Endodermal cell (in vitro differentiated cells): ENCODE data around the gene IDI2. TPM values are rescaled to one million over a fixed set of nuclear protein-coding genes. Genes with fewer than 3 reads are reported as not detected.
A peak's percentile ranks its signal among the peaks of the same experiment; 100 is the strongest.
"Not testable (repeated sequence)": the region's sequence is repeated elsewhere in the genome, so short reads cannot be mapped to it uniquely, and the experiment has no call there.

Source experiments
- DNase-seq: peaks from one replicate; pipeline ENCODE4 v3.0.0-alpha.2; 2017
- H3K27ac ChIP-seq: 2 replicates; pipeline ENCODE4 v1.5.1; 2013; ENCODE audit warnings: mild to moderate bottlenecking, low read depth, low read length, moderate library complexity
- H3K27me3 ChIP-seq: 2 replicates; pipeline ENCODE4 v1.6.1; 2013; ENCODE audit warnings: mild to moderate bottlenecking, low read length, moderate library complexity; ENCODE audit not compliant: insufficient read depth, control insufficient read depth, poor library complexity, severe bottlenecking
- H3K36me3 ChIP-seq: 2 replicates; pipeline ENCODE4 v1.7.0; 2013; ENCODE audit warnings: mild to moderate bottlenecking, low read length, moderate library complexity; ENCODE audit not compliant: control insufficient read depth, insufficient read depth
- H3K4me1 ChIP-seq: one replicate; pipeline ENCODE4 v1.7.0; 2013; ENCODE audit warnings: low read length; ENCODE audit not compliant: control insufficient read depth, insufficient read depth
- H3K4me3 ChIP-seq: 2 replicates; pipeline ENCODE4 v1.5.1; 2013; ENCODE audit warnings: mild to moderate bottlenecking, low read length, moderate library complexity
- H3K9ac ChIP-seq: 2 replicates; pipeline ENCODE4 v1.6.1; 2013; ENCODE audit warnings: mild to moderate bottlenecking, low read length, moderate library complexity; ENCODE audit not compliant: poor library complexity, severe bottlenecking; ENCODE audit errors: extremely low read depth
- H3K9me3 ChIP-seq: 2 replicates; pipeline ENCODE4 v1.6.1; 2013; ENCODE audit warnings: mild to moderate bottlenecking, low read length, moderate library complexity; ENCODE audit not compliant: control insufficient read depth
- H3K27ac Mint-ChIP-seq: 2 replicates; pipeline ENCODE4 v1.8.0; 2020; ENCODE audit warnings: mixed read lengths
- H3K27me3 Mint-ChIP-seq: 2 replicates; pipeline ENCODE4 v1.8.0; 2021; ENCODE audit warnings: mild to moderate bottlenecking, mixed read lengths; ENCODE audit not compliant: insufficient read depth
- H3K36me3 Mint-ChIP-seq: 2 replicates; pipeline ENCODE4 v1.8.0; 2020; ENCODE audit warnings: low read depth, mixed read lengths
- H3K4me1 Mint-ChIP-seq: 2 replicates; pipeline ENCODE4 v1.8.0; 2020; ENCODE audit warnings: mixed read lengths
- H3K4me3 Mint-ChIP-seq: 2 replicates; pipeline ENCODE4 v1.8.0; 2020; ENCODE audit warnings: mild to moderate bottlenecking, moderate library complexity, mixed read lengths
- H3K9me3 Mint-ChIP-seq: 2 replicates; pipeline ENCODE4 v1.8.0; 2020; ENCODE audit warnings: mild to moderate bottlenecking, mixed read lengths
- CTCF ChIP-seq: fragments of 200-600 bp; sonication (generic); conservative IDR thresholded peaks from 2 replicates; pipeline ENCODE4 v1.5.0; 2021; ENCODE audit warnings: antibody characterized with exemption, mild to moderate bottlenecking
- WGBS, 2 experiments: methylation state at CpG; one replicate each; pipeline versions ENCODE4 v1.1.5 to v1.1.7; 2013; ENCODE audit warnings: missing lambda C conversion rate in 2 of 2, mixed read lengths in 1 of 2; ENCODE audit not compliant: insufficient coverage in 1 of 2, insufficient read length in 1 of 2; 5-methylcytosine and 5-hydroxymethylcytosine counted together
- total RNA-seq, 2 donors: library from RNA; stranded (reverse); fragmentation: NEBNext Ultra II Directional in 1 of 2; extraction: Animal tissue kit (Norgen Biotek cat#: 25700) in 1 of 2; gene quantifications; 2 replicates in 1 of 2; 3 replicates in 1 of 2; pipeline ENCODE4 v1.2.1, GENCODE V29; 2021

IDI2 gene
- total RNA-seq, 2 donors from 2014 or later: not detected

GRCh38 chr10:1070919-1071318 lies 45.3 kb upstream of the IDI2 start:
- H3K9me3 ChIP-seq: no peaks in the 10 kb centered on the region
- Mint-ChIP-seq H3K36me3 (peaks cover 15% of the 10 kb centered on the region), H3K27me3 (no peaks in the 10 kb centered on the region), H3K4me3 (no peak overlapping the region), H3K9me3 (no peaks in the 10 kb centered on the region), H3K27ac (peak overlapping the region; percentile 26), H3K4me1 (no peaks in the 10 kb centered on the region)
- no peak overlapping the region for H3K4me3 ChIP-seq
- no peak for TF ChIP-seq CTCF
- no peak overlapping the region for H3K27ac ChIP-seq
- H3K36me3 ChIP-seq: peaks cover 21% of the 10 kb centered on the region
- no peak overlapping the region for H3K9ac ChIP-seq
- WGBS, 2 experiments: 77 to 89% methylated on average over 4 to 7 of the region's 7 CpGs
- H3K27me3 ChIP-seq: no peaks in the 10 kb centered on the region
- no peaks in the 10 kb centered on the region for H3K4me1 ChIP-seq
- DNase-seq: peak; percentile 72

- H3K27me3 Mint-ChIP-seq: no peaks in the 10 kb centered on the region
Measured at GRCh38 chr10:1068380-1069361, 43.0 kb upstream of the IDI2 start.

GRCh38 chr10:1066734-1067133 lies 41.1 kb upstream of the IDI2 start:
- H3K36me3 Mint-ChIP-seq, H3K4me1 ChIP-seq, H3K4me3 ChIP-seq, H3K36me3 ChIP-seq, DNase-seq, H3K9me3 Mint-ChIP-seq, H3K27me3 ChIP-seq, H3K9me3 ChIP-seq, H3K9ac ChIP-seq, H3K4me3 Mint-ChIP-seq, H3K4me1 Mint-ChIP-seq, H3K27ac Mint-ChIP-seq, H3K27me3 Mint-ChIP-seq, H3K27ac ChIP-seq: not testable (repeated sequence)
- WGBS, 2 experiments: 86 to 97% methylated on average over 4 to 8 of the region's 8 CpGs

More at GRCh38 chr10:1068380-1069361, 43.0 kb upstream of the IDI2 start:
- no peak for DNase-seq
- Histone ChIP-seq H3K4me3 (no peak overlapping the region), H3K27ac (no peak overlapping the region), H3K36me3 (peaks cover 13% of the 10 kb centered on the region), H3K27me3 (no peaks in the 10 kb centered on the region), H3K9ac (no peak overlapping the region), H3K4me1 (no peaks in the 10 kb centered on the region), H3K9me3 (no peaks in the 10 kb centered on the region)
- no peak overlapping the region for H3K27ac Mint-ChIP-seq
- no peaks in the 10 kb centered on the region for H3K4me1 Mint-ChIP-seq
- H3K9me3 Mint-ChIP-seq: no peaks in the 10 kb centered on the region
- peaks cover 12% of the 10 kb centered on the region for H3K36me3 Mint-ChIP-seq
- no peak for TF ChIP-seq CTCF
- 90 to 95% methylated on average over 8 to 9 of the region's 10 CpGs for WGBS, 2 experiments
- no peak overlapping the region for H3K4me3 Mint-ChIP-seq
